Endothelial cell of umbilical vein (primary cell): ENCODE data around the gene SLC25A44. TPM values are rescaled to one million over a fixed set of nuclear protein-coding genes. Genes with fewer than 3 reads are reported as not detected.

ENCODE experiments used
- BruUV-seq: library from RNA; stranded (reverse); fragments of 400-500 nt; replicated peaks from 2 replicates; lab custom pipeline; 2021; lab: Mats Ljungman, UMichigan
- CTCF ChIA-PET: fragments of 300-600, 350-600 bp; sonication (Branson Sonifier 250); formaldehyde crosslinking; loops from one replicate; lab custom pipeline; 2021; ENCODE audit warnings: antibody characterized with exemption, inconsistent platforms; lab: Charles Lee
- POLR2A ChIA-PET: fragments of 300-600, 350-600 bp; sonication (Branson Sonifier 250); formaldehyde crosslinking; loops from one replicate; lab custom pipeline; 2021; ENCODE audit warnings: antibody characterized with exemption, inconsistent platforms; lab: Charles Lee
- DNase-seq: peaks from one replicate; pipeline ENCODE4 v3.0.0-alpha.2; 2011; ENCODE audit warnings: low read depth, low spot score
- FAIRE-seq: peaks from 2 replicates; lab custom pipeline; 2011; peaks lifted over from hg19 to GRCh38; lab: Jason Lieb, UNC
- H2AFZ ChIP-seq: 2 replicates; pipeline ENCODE4 v1.6.0; 2012; ENCODE audit warnings: low read depth, low read length, control low read depth, inconsistent platforms
- H3K27ac ChIP-seq: 2 replicates; pipeline ENCODE4 v1.5.1; 2011; ENCODE audit warnings: low read depth, mild to moderate bottlenecking, control low read depth, low read length, moderate library complexity; ENCODE audit not compliant: insufficient read depth
- H3K27me3 ChIP-seq, 2 experiments: 2 replicates each; pipeline versions ENCODE4 v1.6.0 to v1.6.1; 2011; ENCODE audit warnings: low read length in 2 of 2, mixed read lengths in 1 of 2; ENCODE audit not compliant: control insufficient read depth in 2 of 2, insufficient read depth in 2 of 2
- H3K36me3 ChIP-seq, 2 experiments: 2 replicates in 1 of 2; 3 replicates in 1 of 2; pipeline ENCODE4 v1.5.1; 2011; ENCODE audit warnings: low read length in 2 of 2, mild to moderate bottlenecking in 1 of 2, moderate library complexity in 1 of 2; ENCODE audit not compliant: control insufficient read depth in 2 of 2, insufficient read depth in 2 of 2; ENCODE audit errors: extremely low read depth in 1 of 2
- H3K4me1 ChIP-seq: 3 replicates; pipeline ENCODE4 v1.5.1; 2011; ENCODE audit warnings: mild to moderate bottlenecking, low read length; ENCODE audit not compliant: control insufficient read depth, insufficient read depth; ENCODE audit errors: extremely low read depth
- H3K4me2 ChIP-seq: 2 replicates; pipeline ENCODE4 v1.6.1; 2011; ENCODE audit warnings: low read length, control low read depth, mixed read lengths; ENCODE audit not compliant: insufficient read depth
- H3K4me3 ChIP-seq, 3 experiments: fragments of 200-600 bp in 1 of 3; sonication (generic), shearing (Covaris generic) in 1 of 3; replicated peaks in 1 of 3; 2 replicates each; pipeline ENCODE4 v1.5.1; 2011 to 2016; ENCODE audit warnings: control low read depth in 3 of 3, low read length in 3 of 3, mild to moderate bottlenecking in 2 of 3, inconsistent platforms in 1 of 3, low read depth in 1 of 3, moderate library complexity in 1 of 3; ENCODE audit not compliant: insufficient read depth in 1 of 3
- H3K79me2 ChIP-seq: 2 replicates; pipeline ENCODE4 v1.6.0; 2012; ENCODE audit warnings: low read length, inconsistent platforms; ENCODE audit not compliant: control insufficient read depth, insufficient read depth
- H3K9ac ChIP-seq: replicated peaks from 2 replicates; pipeline ENCODE3; 2011; ENCODE audit warnings: low read length, control low read depth; ENCODE audit not compliant: insufficient read depth; ENCODE audit errors: extremely low read depth
- H3K9me1 ChIP-seq: replicated peaks from 3 replicates; pipeline ENCODE4 v1.6.0; 2011; ENCODE audit warnings: mild to moderate bottlenecking, low read length; ENCODE audit not compliant: control insufficient read depth, insufficient read depth; ENCODE audit errors: extremely low read depth
- H3K9me3 ChIP-seq: replicated peaks from 2 replicates; pipeline ENCODE4 v1.5.1; 2012; ENCODE audit warnings: low read length, inconsistent platforms; ENCODE audit not compliant: control insufficient read depth, insufficient read depth
- H4K20me1 ChIP-seq: replicated peaks from 2 replicates; pipeline ENCODE3; 2011; ENCODE audit warnings: mild to moderate bottlenecking, low read length; ENCODE audit not compliant: control insufficient read depth, insufficient read depth; ENCODE audit errors: extremely low read depth
- CTCF ChIP-seq, 2 donors: IDR thresholded peaks; 1 replicate in 1 of 2; 2 replicates in 1 of 2; pipeline ENCODE4 v1.5.1; 2011; ENCODE audit warnings: low read length in 2 of 2, mild to moderate bottlenecking in 2 of 2, moderate library complexity in 2 of 2, control low read depth in 1 of 2, inconsistent platforms in 1 of 2, low read depth in 1 of 2; ENCODE audit not compliant: insufficient read depth in 1 of 2; ENCODE audit errors: extremely low read depth in 1 of 2
- EZH2 ChIP-seq: IDR thresholded peaks from 2 replicates; pipeline ENCODE4 v1.6.1; 2012; ENCODE audit warnings: borderline replicate concordance, low read depth, mild to moderate bottlenecking, moderate library complexity, low read length, inconsistent platforms; ENCODE audit not compliant: severe bottlenecking
- FOS ChIP-seq: IDR thresholded peaks from 2 replicates; pipeline ENCODE4 v1.6.1; 2011; ENCODE audit warnings: mild to moderate bottlenecking, low read length, moderate library complexity, borderline replicate concordance; ENCODE audit not compliant: insufficient read depth
- GATA2 ChIP-seq: IDR thresholded peaks from 2 replicates; pipeline ENCODE4 v1.7.0; 2011; ENCODE audit warnings: low read depth, mild to moderate bottlenecking, moderate library complexity, mixed read lengths, low read length; ENCODE audit not compliant: insufficient read length, insufficient read depth
- JUN ChIP-seq: IDR thresholded peaks from 2 replicates; pipeline ENCODE4 v1.6.1; 2011; ENCODE audit warnings: borderline replicate concordance, low read depth; ENCODE audit not compliant: insufficient read length, insufficient read depth
- MAX ChIP-seq: IDR thresholded peaks from 2 replicates; pipeline ENCODE4 v1.6.1; 2011; ENCODE audit not compliant: insufficient read depth, insufficient read length
- MYC ChIP-seq: IDR thresholded peaks from one replicate; pipeline ENCODE4 v1.6.1; 2011; ENCODE audit warnings: mild to moderate bottlenecking, low read depth, low read length
- POLR2A ChIP-seq: IDR thresholded peaks from 2 replicates; pipeline ENCODE4 v1.6.1; 2012; ENCODE audit warnings: low read depth, mild to moderate bottlenecking, control low read depth, low read length
- POLR2AphosphoS5 ChIP-seq: IDR thresholded peaks from 2 replicates; pipeline ENCODE4 v1.6.1; 2012; ENCODE audit warnings: low read depth, mild to moderate bottlenecking, control low read depth, low read length, moderate library complexity; ENCODE audit not compliant: insufficient read depth
- dilution Hi-C: fragments of 300-500 bp; cut with MboI; formaldehyde crosslinking; loops from one replicate; pipeline ENCODE4 v1.15.0; 2019; ENCODE audit warnings: low sequenced_read_pairs; ENCODE audit not compliant: extremely low pct_ligation_motif_present
- intact Hi-C: fragments of 100-400 bp; cut with micrococcal nuclease; formaldehyde crosslinking; loops from one replicate; pipeline ENCODE4 v1.10.0; 2022
- polyA plus RNA-seq, 4 experiments: library from polyadenylated mRNA; depleted of rRNA in 3 of 4; stranded (reverse) in 3 of 4; unstranded in 1 of 4; fragments of >200 nt; gene quantifications; 2 replicates each; pipeline versions ENCODE4 v1.2.1 to v1.2.3, GENCODE V29; 2011 to 2012; ENCODE audit warnings: missing spikeins in 1 of 4
- total RNA-seq: library from RNA; stranded (reverse); gene quantifications from 2 replicates; pipeline ENCODE4 v1.2.3, GENCODE V29; 2021

SLC25A44 gene
- total and polyA plus RNA-seq, 2 donors (not counting 3 experiments of a cell fraction or from before 2014, with no cell fraction given): 24.0 to 30.6 TPM

GRCh38 chr1:156153362-156153761 is 40.5 kb upstream of the SLC25A44 start, which contains the start of gene SEMA4A:
Gene SEMA4A, plus strand, starts transcription at chr1:156153585. Its CDS starts 994 bp downstream, at chr1:156154579.
- Histone ChIP-seq H3K9ac (no peak within 1 kb of the TSS), H2AFZ (no peak within 1 kb of the TSS), H3K9me3 (no peaks in the 10 kb centered on the region), H3K4me1 (peaks cover 3% of the 10 kb centered on the region), H3K27ac (no peak within 1 kb of the TSS), H3K4me2 (no peak within 1 kb of the TSS), H3K9me1 (no peaks in the 10 kb centered on the region), H3K27me3 (no peaks in the 10 kb centered on the region), H4K20me1 (no peaks in the 10 kb centered on the region), H3K36me3 (no peaks in the 10 kb centered on the region), H3K4me3 (no peak within 1 kb of the TSS), H3K79me2 (no peaks in the 10 kb centered on the region)
- ChIA-PET POLR2A (interaction anchor here (0.6 kb wide), 1 partner anchor 30 kb away, joined by 5 read pairs; no protein-coding TSS in a partner anchor), CTCF (interaction anchor here (1.1 to 1.5 kb wide), 2 partner anchors 22 to 72 kb away, joined by 3 to 9 read pairs; no protein-coding TSS in a partner anchor)
- no peak for FAIRE-seq
- intact Hi-C loops: no loop called here
- dilution Hi-C loops: no loop called here
- TF ChIP-seq CTCF (IDR thresholded peaks at IDR 0.05; ENCODE audit: extremely low read depth in 1 of 2, insufficient read depth in 1 of 2, low read depth in 1 of 2, low read length in 2 of 2) (no peak), POLR2A (no peak), GATA2 (no peak), MAX (no peak), EZH2 (no peak), POLR2AphosphoS5 (no peak), FOS (no peak), JUN (no peak), MYC (no peak)
- no TSS peak for BruUV-seq
- DNase-seq: no peak
